HepG2 (cell line): ENCODE measurements around the gene ZDHHC14. TPM values are rescaled to one million over a fixed set of nuclear protein-coding genes. Genes with fewer than 3 reads are reported as not detected.

ENCODE experiments used
- CREB3 ChIP-seq: sonication (generic); formaldehyde crosslinking; IDR thresholded peaks from 2 replicates; pipeline ENCODE4 v1.5.0; 2020; ENCODE audit warnings: missing genetic modification reagents
- TMF1 ChIP-seq: sonication (generic); formaldehyde crosslinking; IDR thresholded peaks from 2 replicates; pipeline ENCODE4 v1.8.1; 2022; ENCODE audit warnings: low read depth, missing genetic modification reagents
- ZFY ChIP-seq: sonication (generic); formaldehyde crosslinking; IDR thresholded peaks from 2 replicates; pipeline ENCODE4 v1.4.0; 2020; ENCODE audit warnings: missing genetic modification reagents
- ZNF234 ChIP-seq: sonication (generic); formaldehyde crosslinking; conservative IDR thresholded peaks from 2 replicates; pipeline ENCODE4 v1.5.1; 2020; ENCODE audit warnings: mild to moderate bottlenecking, missing genetic modification reagents
- ZNF275 ChIP-seq: sonication (generic); formaldehyde crosslinking; IDR thresholded peaks from 2 replicates; pipeline ENCODE4 v1.8.0; 2022; ENCODE audit warnings: missing genetic modification reagents, mild to moderate bottlenecking, inconsistent platforms, borderline replicate concordance
- ZNF530 ChIP-seq: sonication (generic); formaldehyde crosslinking; IDR thresholded peaks from 2 replicates; pipeline ENCODE4 v1.5.0; 2020; ENCODE audit warnings: low read depth, mild to moderate bottlenecking, missing genetic modification reagents
- ZNF770 ChIP-seq: sonication (generic); formaldehyde crosslinking; IDR thresholded peaks from 2 replicates; pipeline ENCODE4 v1.5.0; 2020; ENCODE audit warnings: mild to moderate bottlenecking, missing genetic modification reagents
- ZNF775 ChIP-seq: sonication (generic); formaldehyde crosslinking; IDR thresholded peaks from 2 replicates; pipeline ENCODE4 v1.4.0; 2020; ENCODE audit warnings: missing genetic modification reagents, mild to moderate bottlenecking, moderate library complexity, borderline replicate concordance
- polyA plus RNA-seq, 8 experiments: library from polyadenylated mRNA; depleted of rRNA in 3 of 8; stranded (reverse) in 7 of 8; unstranded in 1 of 8; fragments of >200 nt; fragmentation: Illumina TruSeq in 4 of 8; extraction: Trizol in 4 of 8; gene quantifications; 2 replicates each; pipeline versions ENCODE4 v1.2.1 to v1.2.3, GENCODE V29; 2011 to 2016; ENCODE audit warnings: low read depth in 4 of 8, missing spikeins in 1 of 8, mixed read lengths in 1 of 8; ENCODE audit not compliant: insufficient read depth in 1 of 8
- total RNA-seq, 5 experiments: library from RNA; depleted of rRNA; stranded (reverse); fragments of >200 nt; fragmentation: Illumina TruSeq; extraction: Trizol; gene quantifications; 2 replicates each; pipeline ENCODE4 v1.2.3, GENCODE V29; 2016; ENCODE audit warnings: low read depth in 1 of 5

The ZDHHC14 gene
- total and polyA plus RNA-seq, 2 of the 13 experiments (the other 11 are each of a cell fraction or from before 2014, with no cell fraction given): 3.7 to 9.5 TPM

- no peak for TF ChIP-seq ZNF770 (CRISPR knock-in tag)
- TF ChIP-seq ZFY (CRISPR knock-in tag): 0 out of 2 replicates have a peak, but pooled peaks have one; percentile 33
- no peak for TF ChIP-seq TMF1 (CRISPR knock-in tag)
- TF ChIP-seq ZNF530: 0 out of 2 replicates have a peak, but pooled peaks have one; percentile 32
- TF ChIP-seq ZNF275 (CRISPR knock-in tag): 0 out of 2 replicates have a peak, but pooled peaks have one; percentile 57
- TF ChIP-seq CREB3 (CRISPR knock-in tag): 0 out of 2 replicates have a peak, but pooled peaks have one; percentile 49
- 0 out of 2 replicates have a peak, but pooled peaks have one; percentile 11 for TF ChIP-seq ZNF775
- 0 out of 2 replicates have a peak, but pooled peaks have one; percentile 4 for TF ChIP-seq ZNF234 (CRISPR knock-in tag)
Observed at GRCh38 chr6:157380458-157380778, 572 bp upstream of the ZDHHC14 start (continued).
